Neural cell (in vitro differentiated cells): ENCODE results near the gene KNL1.

Source experiments
- EP300 ChIP-seq: fragments of 450-650 bp; conservative IDR thresholded peaks from 2 replicates; pipeline ENCODE4 v1.6.1; 2014; ENCODE audit warnings: antibody characterized with exemption, mild to moderate bottlenecking, moderate library complexity; ENCODE audit not compliant: poor library complexity, severe bottlenecking
- EZH2 ChIP-seq: fragments of 200-600, 300-800 bp; shearing (Covaris generic), sonication (generic); IDR thresholded peaks from 2 replicates; pipeline ENCODE4 v1.6.1; 2014; ENCODE audit warnings: antibody characterized with exemption, low read length, borderline replicate concordance, mild to moderate bottlenecking; ENCODE audit not compliant: insufficient read depth, poor library complexity, severe bottlenecking
- POLR2AphosphoS5 ChIP-seq: IDR thresholded peaks from 2 replicates; pipeline ENCODE4 v1.6.1; 2012
- RAD21 ChIP-seq: fragments of 450-650 bp; conservative IDR thresholded peaks from 2 replicates; pipeline ENCODE4 v1.6.1; 2014; ENCODE audit warnings: antibody characterized with exemption, mild to moderate bottlenecking, moderate library complexity
- SMC3 ChIP-seq: fragments of 450-650 bp; conservative IDR thresholded peaks from 2 replicates; pipeline ENCODE4 v1.6.1; 2014; ENCODE audit warnings: antibody characterized with exemption, mild to moderate bottlenecking, moderate library complexity; ENCODE audit not compliant: poor library complexity
- TAF1 ChIP-seq: IDR thresholded peaks from 2 replicates; pipeline ENCODE4 v1.6.1; 2012; ENCODE audit warnings: low read depth
- TF ChIP-seq, protein P1 (sequence below): fragments of 450-650 bp; IDR thresholded peaks from 2 replicates; pipeline ENCODE4 v1.5.1; 2014; ENCODE audit warnings: antibody characterized with exemption, mild to moderate bottlenecking, moderate library complexity; ENCODE audit not compliant: poor library complexity, severe bottlenecking
- TF ChIP-seq, protein P2 (sequence below): IDR thresholded peaks from 2 replicates; pipeline ENCODE4 v1.6.1; 2012; ENCODE audit warnings: borderline replicate concordance

DNA sequence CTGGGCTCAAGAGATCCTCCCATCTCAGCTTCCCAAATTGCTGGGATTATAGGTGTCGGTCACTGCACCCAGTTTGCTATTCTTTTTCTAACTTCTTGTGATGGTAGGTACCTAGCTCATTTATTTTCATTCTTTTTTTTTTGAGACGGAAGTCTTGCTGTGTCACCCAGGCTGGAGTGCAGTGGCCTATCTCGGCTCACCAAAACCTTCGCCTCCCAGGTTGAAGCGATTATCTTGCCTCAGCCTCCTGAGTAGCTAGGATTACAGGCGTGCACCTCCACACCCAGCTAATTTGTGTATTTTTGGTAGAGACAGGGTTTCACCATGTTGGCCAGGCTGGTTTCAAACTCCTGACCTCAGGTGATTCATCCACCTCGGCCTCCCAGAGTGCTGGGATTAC is 70.9 kb downstream of the KNL1 start:
- TF ChIP-seq, protein P1, sequence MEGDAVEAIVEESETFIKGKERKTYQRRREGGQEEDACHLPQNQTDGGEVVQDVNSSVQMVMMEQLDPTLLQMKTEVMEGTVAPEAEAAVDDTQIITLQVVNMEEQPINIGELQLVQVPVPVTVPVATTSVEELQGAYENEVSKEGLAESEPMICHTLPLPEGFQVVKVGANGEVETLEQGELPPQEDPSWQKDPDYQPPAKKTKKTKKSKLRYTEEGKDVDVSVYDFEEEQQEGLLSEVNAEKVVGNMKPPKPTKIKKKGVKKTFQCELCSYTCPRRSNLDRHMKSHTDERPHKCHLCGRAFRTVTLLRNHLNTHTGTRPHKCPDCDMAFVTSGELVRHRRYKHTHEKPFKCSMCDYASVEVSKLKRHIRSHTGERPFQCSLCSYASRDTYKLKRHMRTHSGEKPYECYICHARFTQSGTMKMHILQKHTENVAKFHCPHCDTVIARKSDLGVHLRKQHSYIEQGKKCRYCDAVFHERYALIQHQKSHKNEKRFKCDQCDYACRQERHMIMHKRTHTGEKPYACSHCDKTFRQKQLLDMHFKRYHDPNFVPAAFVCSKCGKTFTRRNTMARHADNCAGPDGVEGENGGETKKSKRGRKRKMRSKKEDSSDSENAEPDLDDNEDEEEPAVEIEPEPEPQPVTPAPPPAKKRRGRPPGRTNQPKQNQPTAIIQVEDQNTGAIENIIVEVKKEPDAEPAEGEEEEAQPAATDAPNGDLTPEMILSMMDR: no peak
- TF ChIP-seq, protein P2, sequence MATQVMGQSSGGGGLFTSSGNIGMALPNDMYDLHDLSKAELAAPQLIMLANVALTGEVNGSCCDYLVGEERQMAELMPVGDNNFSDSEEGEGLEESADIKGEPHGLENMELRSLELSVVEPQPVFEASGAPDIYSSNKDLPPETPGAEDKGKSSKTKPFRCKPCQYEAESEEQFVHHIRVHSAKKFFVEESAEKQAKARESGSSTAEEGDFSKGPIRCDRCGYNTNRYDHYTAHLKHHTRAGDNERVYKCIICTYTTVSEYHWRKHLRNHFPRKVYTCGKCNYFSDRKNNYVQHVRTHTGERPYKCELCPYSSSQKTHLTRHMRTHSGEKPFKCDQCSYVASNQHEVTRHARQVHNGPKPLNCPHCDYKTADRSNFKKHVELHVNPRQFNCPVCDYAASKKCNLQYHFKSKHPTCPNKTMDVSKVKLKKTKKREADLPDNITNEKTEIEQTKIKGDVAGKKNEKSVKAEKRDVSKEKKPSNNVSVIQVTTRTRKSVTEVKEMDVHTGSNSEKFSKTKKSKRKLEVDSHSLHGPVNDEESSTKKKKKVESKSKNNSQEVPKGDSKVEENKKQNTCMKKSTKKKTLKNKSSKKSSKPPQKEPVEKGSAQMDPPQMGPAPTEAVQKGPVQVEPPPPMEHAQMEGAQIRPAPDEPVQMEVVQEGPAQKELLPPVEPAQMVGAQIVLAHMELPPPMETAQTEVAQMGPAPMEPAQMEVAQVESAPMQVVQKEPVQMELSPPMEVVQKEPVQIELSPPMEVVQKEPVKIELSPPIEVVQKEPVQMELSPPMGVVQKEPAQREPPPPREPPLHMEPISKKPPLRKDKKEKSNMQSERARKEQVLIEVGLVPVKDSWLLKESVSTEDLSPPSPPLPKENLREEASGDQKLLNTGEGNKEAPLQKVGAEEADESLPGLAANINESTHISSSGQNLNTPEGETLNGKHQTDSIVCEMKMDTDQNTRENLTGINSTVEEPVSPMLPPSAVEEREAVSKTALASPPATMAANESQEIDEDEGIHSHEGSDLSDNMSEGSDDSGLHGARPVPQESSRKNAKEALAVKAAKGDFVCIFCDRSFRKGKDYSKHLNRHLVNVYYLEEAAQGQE: no peak
- no peak for TF ChIP-seq EZH2
- TF ChIP-seq POLR2AphosphoS5: no peak
- no peak for TF ChIP-seq SMC3
- no peak for TF ChIP-seq TAF1
- no peak for TF ChIP-seq RAD21
- TF ChIP-seq EP300: no peak
